OCI-LY7 (cell line): ENCODE results near the gene SMNDC1. TPM values are rescaled to one million over a fixed set of nuclear protein-coding genes. Genes with fewer than 3 reads are reported as not detected.

ENCODE experiments used
- BruUV-seq: library from RNA; stranded (reverse); fragments of 400-500 nt; replicated peaks from 2 replicates; lab custom pipeline; 2021; lab: Mats Ljungman, UMichigan
- CTCF ChIA-PET: fragments of 300-600 bp; sonication (Branson Sonifier 250); formaldehyde crosslinking; loops from one replicate; lab custom pipeline; 2022; ENCODE audit warnings: antibody characterized with exemption; ENCODE audit not compliant: unreplicated experiment; lab: Charles Lee
- POLR2A ChIA-PET: fragments of 300-600 bp; sonication (Branson Sonifier 250); formaldehyde crosslinking; loops from one replicate; lab custom pipeline; 2022; ENCODE audit warnings: antibody characterized with exemption; lab: Charles Lee
- DNase-seq: peaks from one replicate; pipeline ENCODE4 v3.0.0-alpha.2; 2015; ENCODE audit warnings: low spot score
- H2AFZ ChIP-seq: fragments of 200-600 bp; sonication (generic), shearing (Covaris generic); 2 replicates; pipeline ENCODE4 v1.6.1; 2014; ENCODE audit warnings: mild to moderate bottlenecking, antibody characterized with exemption, low read length, moderate library complexity
- H3K27ac ChIP-seq: fragments of 200-600 bp; sonication (generic); 2 replicates; pipeline ENCODE4 v1.5.1; 2014; ENCODE audit warnings: mixed run types, low read depth, mild to moderate bottlenecking, moderate library complexity, low read length, inconsistent platforms; ENCODE audit not compliant: poor library complexity, severe bottlenecking
- H3K36me3 ChIP-seq: fragments of 200-600 bp; sonication (generic); 2 replicates; pipeline ENCODE4 v1.6.1; 2014; ENCODE audit warnings: mild to moderate bottlenecking, antibody characterized with exemption, low read length, moderate library complexity, mixed read lengths; ENCODE audit not compliant: insufficient read depth
- H3K4me1 ChIP-seq: fragments of 200-600 bp; sonication (generic); 2 replicates; pipeline ENCODE4 v1.5.1; 2014; ENCODE audit warnings: mild to moderate bottlenecking, low read length; ENCODE audit not compliant: insufficient read depth, poor library complexity, severe bottlenecking
- H3K4me2 ChIP-seq: fragments of 200-600 bp; sonication (generic); 2 replicates; pipeline ENCODE4 v1.6.1; 2014; ENCODE audit warnings: mild to moderate bottlenecking, low read length
- H3K4me3 ChIP-seq: fragments of 200-600 bp; sonication (generic); 2 replicates; pipeline ENCODE4 v1.5.1; 2014; ENCODE audit warnings: mild to moderate bottlenecking, low read depth, low read length; ENCODE audit not compliant: poor library complexity, severe bottlenecking
- H3K79me2 ChIP-seq: fragments of 200-600 bp; sonication (generic); 2 replicates; pipeline ENCODE4 v1.6.1; 2016; ENCODE audit warnings: low read depth, mild to moderate bottlenecking, low read length, moderate library complexity, mixed read lengths; ENCODE audit not compliant: insufficient read depth
- H3K9me2 ChIP-seq: fragments of 200-600 bp; sonication (generic); 2 replicates; pipeline ENCODE4 v1.6.1; 2016; ENCODE audit warnings: mild to moderate bottlenecking, low read length, mixed read lengths; ENCODE audit not compliant: insufficient read depth
- H3K9me3 ChIP-seq: fragments of 200-600 bp; sonication (generic); 2 replicates; pipeline ENCODE4 v1.6.1; 2014; ENCODE audit warnings: mild to moderate bottlenecking, mixed run types, low read length, mixed read lengths
- H4K20me1 ChIP-seq: fragments of 200-600 bp; sonication (generic); 2 replicates; pipeline ENCODE4 v1.6.1; 2014; ENCODE audit warnings: mild to moderate bottlenecking, antibody characterized with exemption, low read length, moderate library complexity, mixed read lengths; ENCODE audit not compliant: insufficient read depth
- CTCF ChIP-seq: fragments of 200-600 bp; sonication (generic); conservative IDR thresholded peaks from 2 replicates; pipeline ENCODE4 v1.5.1; 2014; ENCODE audit warnings: mild to moderate bottlenecking, antibody characterized with exemption, low read length, moderate library complexity, mixed read lengths
- EZH2phosphoT487 ChIP-seq: fragments of 200-600 bp; sonication (generic); IDR thresholded peaks from 2 replicates; pipeline ENCODE4 v1.6.1; 2018; ENCODE audit warnings: low read depth, borderline replicate concordance, mild to moderate bottlenecking, mixed run types, antibody characterized with exemption, low read length, moderate library complexity, mixed read lengths
- intact Hi-C: fragments of 100-400 bp; cut with micrococcal nuclease; formaldehyde crosslinking; loops from one replicate; pipeline ENCODE4 v1.10.0; 2022; ENCODE audit not compliant: unreplicated experiment
- total RNA-seq, 2 experiments: library from RNA; depleted of rRNA in 1 of 2; stranded (reverse); fragments of >200 nt in 1 of 2; shearing (Covaris generic) in 1 of 2; gene quantifications; 2 replicates each; pipeline ENCODE4 v1.2.3, GENCODE V29; 2014 to 2022

The SMNDC1 gene
- total RNA-seq, 2 experiments from 2014 or later = 10.0 to 52.4 TPM

DNA sequence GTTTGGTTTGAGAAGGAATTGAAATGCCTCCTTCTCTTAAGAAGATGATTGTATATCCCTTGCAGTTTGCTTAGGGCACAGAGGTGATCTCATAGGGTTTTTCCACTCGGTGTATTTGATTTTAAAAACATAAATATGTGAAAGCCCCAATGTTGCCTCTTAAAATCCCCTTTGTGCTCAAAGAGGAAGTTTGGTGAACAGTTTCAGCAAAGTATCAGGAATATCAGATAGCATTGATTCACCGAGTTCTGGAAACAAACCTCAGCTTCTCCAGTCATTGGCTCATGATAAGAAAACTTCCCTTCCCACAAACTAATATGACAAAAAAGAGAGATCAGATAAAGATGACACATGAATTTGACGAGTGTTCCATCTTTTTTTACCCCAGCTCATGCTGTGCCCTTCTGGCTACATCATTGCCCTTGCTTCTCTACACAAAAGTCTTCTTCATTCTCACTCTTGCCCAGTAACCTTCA is 20.1 kb upstream of the SMNDC1 start:
- no peak for DNase-seq
- no peak overlapping the region for H3K4me2 ChIP-seq
- H4K20me1 ChIP-seq = no peaks in the 10 kb centered on the region
- H3K4me1 ChIP-seq = no peaks in the 10 kb centered on the region
- H3K4me3 ChIP-seq = no peak overlapping the region
- no TSS peak for BruUV-seq
- no peak overlapping the region for H2AFZ ChIP-seq
- H3K27ac ChIP-seq = no peak overlapping the region
- no peaks in the 10 kb centered on the region for H3K9me2 ChIP-seq
- CTCF ChIA-PET = no interaction called here
- no peaks in the 10 kb centered on the region for H3K79me2 ChIP-seq
- TF ChIP-seq CTCF (no peak), EZH2phosphoT487 (no peak)
- H3K9me3 ChIP-seq = peaks cover 15% of the 10 kb centered on the region; the same call in 1 of the 2 replicates
- no peaks in the 10 kb centered on the region for H3K36me3 ChIP-seq
- POLR2A ChIA-PET = interaction anchor here (0.5 to 1.2 kb wide), 4 partner anchors 11 to 219 kb away, joined by 3 to 7 read pairs (median 4); no protein-coding TSS in a partner anchor
- intact Hi-C loops = no loop called here

GRCh38 chr10:110324201-110324804 is 19.6 kb upstream of the SMNDC1 start:
- Histone ChIP-seq H3K4me2 (no peak overlapping the region), H2AFZ (no peak overlapping the region), H3K79me2 (no peaks in the 10 kb centered on the region), H4K20me1 (no peaks in the 10 kb centered on the region), H3K36me3 (no peaks in the 10 kb centered on the region), H3K9me2 (no peaks in the 10 kb centered on the region), H3K27ac (no peak overlapping the region), H3K4me1 (no peaks in the 10 kb centered on the region), H3K9me3 (peaks cover 15% of the 10 kb centered on the region; the same call in 1 of the 2 replicates), H3K4me3 (no peak overlapping the region)
- intact Hi-C loops = no loop called here
- DNase-seq = no peak
- TF ChIP-seq CTCF (no peak), EZH2phosphoT487 (no peak)
- POLR2A ChIA-PET = interaction anchor here (0.5 to 1.5 kb wide), 6 partner anchors 10 to 219 kb away, joined by 3 to 9 read pairs (median 4); no protein-coding TSS in a partner anchor
- CTCF ChIA-PET = interaction anchor here (0.8 kb wide), 1 partner anchor 13 kb away, joined by 3 read pairs; no protein-coding TSS in a partner anchor
- BruUV-seq = no TSS peak

GRCh38 chr10:110323503-110323902 is 18.8 kb upstream of the SMNDC1 start:
- no peak for DNase-seq
- Histone ChIP-seq H3K9me3 (peaks cover 15% of the 10 kb centered on the region; the same call in 1 of the 2 replicates), H3K4me3 (no peak overlapping the region), H3K79me2 (no peaks in the 10 kb centered on the region), H3K9me2 (no peaks in the 10 kb centered on the region), H2AFZ (no peak overlapping the region), H3K4me2 (no peak overlapping the region), H3K4me1 (no peaks in the 10 kb centered on the region), H4K20me1 (no peaks in the 10 kb centered on the region), H3K27ac (no peak overlapping the region), H3K36me3 (no peaks in the 10 kb centered on the region)
- no peak for TF ChIP-seq CTCF
- no peak for TF ChIP-seq EZH2phosphoT487
- no TSS peak for BruUV-seq
- ChIA-PET POLR2A (interaction anchor here (1.0 to 1.8 kb wide), 4 partner anchors 9 to 276 kb away, joined by 3 to 9 read pairs (median 5); no protein-coding TSS in a partner anchor), CTCF (interaction anchor here (0.8 kb wide), 1 partner anchor 14 kb away, joined by 3 read pairs; no protein-coding TSS in a partner anchor)
- intact Hi-C loops = no loop called here
